Measurements from ENCODE around the gene DRGX. TPM values are rescaled to one million over a fixed set of nuclear protein-coding genes. Genes with fewer than 3 reads are reported as not detected.

DRGX gene
- total and polyA plus RNA-seq, 2 donors (not counting 1 experiment from before 2014, with no cell fraction given) = not detected

DNA sequence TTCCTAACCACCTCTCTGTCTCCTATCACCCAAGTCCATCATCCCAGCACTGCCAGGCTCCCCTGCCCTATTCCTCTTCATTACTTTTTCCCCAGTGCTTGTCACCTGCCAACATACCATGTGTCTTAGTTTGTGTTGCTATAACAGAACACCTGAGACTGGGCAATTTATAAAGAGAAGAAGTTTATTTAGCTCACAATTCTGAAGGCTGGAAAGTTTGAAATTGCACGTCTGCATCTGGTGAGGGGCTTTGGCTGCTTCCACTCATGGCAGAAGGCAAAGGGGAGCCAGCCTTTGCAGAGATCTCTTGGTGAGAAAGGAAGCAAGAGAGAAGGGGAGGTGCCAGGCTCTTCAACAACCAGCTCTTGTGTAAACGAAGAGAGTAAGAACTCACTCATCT, 47.3 kb downstream of the DRGX start:
- H3K4me2 ChIP-seq (replicated peaks; ENCODE audit: low read depth, low read length, poor library complexity, severe bottlenecking) = no peak overlapping the region

DNA sequence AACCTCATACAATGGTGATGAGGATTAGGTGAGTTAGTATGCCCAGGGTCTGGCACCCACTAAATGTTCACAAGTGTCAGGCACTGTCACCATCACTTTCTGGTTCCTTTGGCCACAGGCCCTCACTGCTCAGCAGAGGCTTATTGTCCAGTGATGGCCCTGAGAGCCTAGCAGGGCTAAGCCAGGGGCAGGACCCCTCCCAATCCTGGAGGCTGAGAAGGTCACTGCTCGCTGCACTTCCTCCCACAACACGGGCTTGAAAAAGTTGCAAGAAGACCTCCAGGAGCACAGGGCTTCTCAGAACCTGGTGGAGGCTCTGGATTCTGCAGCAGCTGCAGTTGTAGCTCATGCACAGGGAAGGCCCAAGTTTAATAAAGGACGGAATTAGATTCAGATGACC, 48.1 kb downstream of the DRGX start:
- no peak overlapping the region for H3K9ac ChIP-seq (ENCODE audit: low read length)
- no peak for ATAC-seq (ENCODE audit: low read depth)
- TF ChIP-seq, protein P1, sequence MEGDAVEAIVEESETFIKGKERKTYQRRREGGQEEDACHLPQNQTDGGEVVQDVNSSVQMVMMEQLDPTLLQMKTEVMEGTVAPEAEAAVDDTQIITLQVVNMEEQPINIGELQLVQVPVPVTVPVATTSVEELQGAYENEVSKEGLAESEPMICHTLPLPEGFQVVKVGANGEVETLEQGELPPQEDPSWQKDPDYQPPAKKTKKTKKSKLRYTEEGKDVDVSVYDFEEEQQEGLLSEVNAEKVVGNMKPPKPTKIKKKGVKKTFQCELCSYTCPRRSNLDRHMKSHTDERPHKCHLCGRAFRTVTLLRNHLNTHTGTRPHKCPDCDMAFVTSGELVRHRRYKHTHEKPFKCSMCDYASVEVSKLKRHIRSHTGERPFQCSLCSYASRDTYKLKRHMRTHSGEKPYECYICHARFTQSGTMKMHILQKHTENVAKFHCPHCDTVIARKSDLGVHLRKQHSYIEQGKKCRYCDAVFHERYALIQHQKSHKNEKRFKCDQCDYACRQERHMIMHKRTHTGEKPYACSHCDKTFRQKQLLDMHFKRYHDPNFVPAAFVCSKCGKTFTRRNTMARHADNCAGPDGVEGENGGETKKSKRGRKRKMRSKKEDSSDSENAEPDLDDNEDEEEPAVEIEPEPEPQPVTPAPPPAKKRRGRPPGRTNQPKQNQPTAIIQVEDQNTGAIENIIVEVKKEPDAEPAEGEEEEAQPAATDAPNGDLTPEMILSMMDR (IDR thresholded peaks at IDR 0.05) = no peak
- no peak for TF ChIP-seq EZH2 (IDR thresholded peaks at IDR 0.05; ENCODE audit: borderline replicate concordance, insufficient read depth, low read depth, low read length, poor library complexity, severe bottlenecking)
- Mint-ChIP-seq H3K4me3 (no peak overlapping the region), H3K27ac (no peak overlapping the region), H3K27me3 (peaks cover 9% of the 10 kb centered on the region), H3K9me3 (ENCODE audit: insufficient read depth) (peaks cover 5% of the 10 kb centered on the region), H3K4me1 (no peaks in the 10 kb centered on the region)
- H3K4me1 ChIP-seq (ENCODE audit: control insufficient read depth in 2 of 2, insufficient read depth in 2 of 2, low read length in 2 of 2) = no peaks in the 10 kb centered on the region
- ChIA-PET POLR2A (no interaction called here), CTCF (no interaction called here)
- DNase-seq = no peak
- H4K20me1 ChIP-seq (ENCODE audit: control insufficient read depth, insufficient read depth, low read length, poor library complexity, severe bottlenecking) = no peaks in the 10 kb centered on the region
- H3K4me3 ChIP-seq (ENCODE audit: control extremely low read depth in 1 of 5, extremely low read depth in 1 of 5, insufficient read depth in 1 of 5, low read depth in 2 of 5, low read length in 4 of 5) = no peak overlapping the region
- WGBS (ENCODE audit: insufficient coverage) = 77% methylated on average over 2 of the region's 3 CpGs
- H3K27me3 ChIP-seq (replicated peaks in 1 of 4; ENCODE audit: control extremely low read depth in 1 of 4, control insufficient read depth in 3 of 4, insufficient read depth in 4 of 4, low read length in 3 of 4) = peaks cover 0 to 2% (median 0%) of the 10 kb centered on the region in 4 experiments
- intact Hi-C loops (cut with micrococcal nuclease) = no loop called here
- H3K4me2 ChIP-seq (replicated peaks; ENCODE audit: low read depth, low read length, poor library complexity, severe bottlenecking) = no peak overlapping the region
- no peak overlapping the region for H3K27ac ChIP-seq (ENCODE audit: low read length in 2 of 2)
- no peaks in the 10 kb centered on the region for H3K36me3 ChIP-seq (replicated peaks in 1 of 2; ENCODE audit: control extremely low read depth in 1 of 2, control insufficient read depth in 1 of 2, extremely low read depth in 1 of 2, insufficient read depth in 2 of 2, low read length in 1 of 2)
- no peak overlapping the region for H2AFZ ChIP-seq (ENCODE audit: insufficient read depth, low read depth, low read length, poor library complexity, severe bottlenecking)
- no peaks in the 10 kb centered on the region for H3K79me2 ChIP-seq (ENCODE audit: control insufficient read depth, insufficient read depth, low read length)
- H3K9me3 ChIP-seq (ENCODE audit: control extremely low read depth in 1 of 3, control insufficient read depth in 2 of 3, insufficient read depth in 1 of 3, low read length in 2 of 3) = peaks cover 0 to 19% (median 8%) of the 10 kb centered on the region in 3 donors

More for the DNA sequence above, 47.3 kb downstream of the DRGX start:
- H4K20me1 ChIP-seq (ENCODE audit: control insufficient read depth, insufficient read depth, low read length, poor library complexity, severe bottlenecking) = no peaks in the 10 kb centered on the region
- POLR2A ChIA-PET = no interaction called here
- whole genome bisulfite sequencing (ENCODE audit: insufficient coverage) = 100% methylated on average over 1 of the region's 2 CpGs
- Mint-ChIP-seq H3K9me3 (ENCODE audit: insufficient read depth) (peaks cover 5% of the 10 kb centered on the region), H3K27ac (no peak overlapping the region), H3K4me3 (no peak overlapping the region), H3K27me3 (peaks cover 6% of the 10 kb centered on the region), H3K4me1 (no peaks in the 10 kb centered on the region)
- H3K9ac ChIP-seq (ENCODE audit: low read length) = no peak overlapping the region
- no peaks in the 10 kb centered on the region for H3K27me3 ChIP-seq (replicated peaks in 1 of 4; ENCODE audit: control extremely low read depth in 1 of 4, control insufficient read depth in 3 of 4, insufficient read depth in 4 of 4, low read length in 3 of 4)
- intact Hi-C loops (cut with micrococcal nuclease) = no loop called here
- H2AFZ ChIP-seq (ENCODE audit: insufficient read depth, low read depth, low read length, poor library complexity, severe bottlenecking) = no peak overlapping the region
- DNase-seq = no peak
- H3K36me3 ChIP-seq (replicated peaks in 1 of 2; ENCODE audit: control extremely low read depth in 1 of 2, control insufficient read depth in 1 of 2, extremely low read depth in 1 of 2, insufficient read depth in 2 of 2, low read length in 1 of 2) = no peaks in the 10 kb centered on the region
- TF ChIP-seq, protein P1 (IDR thresholded peaks at IDR 0.05) = no peak
- TF ChIP-seq EZH2 (IDR thresholded peaks at IDR 0.05; ENCODE audit: borderline replicate concordance, insufficient read depth, low read depth, low read length, poor library complexity, severe bottlenecking) = no peak
- no peaks in the 10 kb centered on the region for H3K4me1 ChIP-seq (ENCODE audit: control insufficient read depth in 2 of 2, insufficient read depth in 2 of 2, low read length in 2 of 2)
- CTCF ChIA-PET = no interaction called here
- no peak overlapping the region for H3K4me3 ChIP-seq (ENCODE audit: control extremely low read depth in 1 of 5, extremely low read depth in 1 of 5, insufficient read depth in 1 of 5, low read depth in 2 of 5, low read length in 4 of 5)
- H3K79me2 ChIP-seq (ENCODE audit: control insufficient read depth, insufficient read depth, low read length) = no peaks in the 10 kb centered on the region
- H3K9me3 ChIP-seq (ENCODE audit: control extremely low read depth in 1 of 3, control insufficient read depth in 2 of 3, insufficient read depth in 1 of 3, low read length in 2 of 3) = peaks cover 0 to 19% (median 8%) of the 10 kb centered on the region in 3 donors
- no peak for ATAC-seq (ENCODE audit: low read depth)
- no peak overlapping the region for H3K27ac ChIP-seq (ENCODE audit: low read length in 2 of 2)

Measured in B cell (primary cell).